K562 (cell line): ENCODE measurements around the gene ZFYVE28. TPM values are rescaled to one million over a fixed set of nuclear protein-coding genes. Genes with fewer than 3 reads are reported as not detected.

Experiments
- BRF1 ChIP-seq: IDR thresholded peaks from 3 replicates; pipeline ENCODE4 v1.6.1; 2011; ENCODE audit warnings: borderline replicate concordance, mild to moderate bottlenecking; ENCODE audit not compliant: insufficient read length; ENCODE audit errors: extremely low read depth
- CHCHD3 ChIP-seq: fragments of 250-450 bp; sonication (Bioruptor Pico); IDR thresholded peaks from 2 replicates; pipeline ENCODE4 v2.1.2; 2022; ENCODE audit warnings: mild to moderate bottlenecking
- DACH1 ChIP-seq: fragments of 450-650 bp; IDR thresholded peaks from 2 replicates; pipeline ENCODE4 v1.6.1; 2018; ENCODE audit not compliant: partially characterized antibody
- DMBX1 ChIP-seq: fragments of 250-450 bp; sonication (Bioruptor Pico); IDR thresholded peaks from 2 replicates; pipeline ENCODE4 v1.8.0; 2022; ENCODE audit warnings: inconsistent platforms, mild to moderate bottlenecking, moderate library complexity, borderline replicate concordance
- KAT8 ChIP-seq: fragments of 450-650 bp; IDR thresholded peaks from 2 replicates; pipeline ENCODE4 v1.6.1; 2016; ENCODE audit warnings: low read depth, mild to moderate bottlenecking
- RBM34 ChIP-seq: fragments of 200-400 bp; formaldehyde crosslinking; IDR thresholded peaks from 2 replicates; pipeline ENCODE4 v1.6.1; 2018; ENCODE audit warnings: low read length, borderline replicate concordance; ENCODE audit not compliant: insufficient read depth
- SIN3A ChIP-seq, 2 experiments: fragments of 150-350 bp in 1 of 2; IDR thresholded peaks; 2 replicates each; pipeline ENCODE4 v1.6.1; 2011 to 2016; ENCODE audit warnings: borderline replicate concordance in 2 of 2, low read depth in 2 of 2, low read length in 2 of 2, mild to moderate bottlenecking in 2 of 2, moderate library complexity in 2 of 2; ENCODE audit not compliant: control insufficient read depth in 1 of 2
- ZC3H11A ChIP-seq: IDR thresholded peaks from 2 replicates; pipeline ENCODE4 v1.6.1; 2012; ENCODE audit warnings: low read depth, low read length, improper control_type of control experiment
- ZNF133 ChIP-seq: fragments of 250-450 bp; sonication (Bioruptor Pico); IDR thresholded peaks from 2 replicates; pipeline ENCODE4 v1.4.0; 2020; ENCODE audit warnings: mild to moderate bottlenecking
- ZNF311 ChIP-seq: fragments of 250-450 bp; sonication (Bioruptor Pico); IDR thresholded peaks from 2 replicates; pipeline ENCODE4 v1.4.0; 2020; ENCODE audit warnings: mild to moderate bottlenecking, moderate library complexity
- ZNF444 ChIP-seq: fragments of 250-450 bp; sonication (Bioruptor Pico); IDR thresholded peaks from 2 replicates; pipeline ENCODE4 v1.4.0; 2020; ENCODE audit warnings: mild to moderate bottlenecking, moderate library complexity
- polyA plus RNA-seq, 8 experiments: library from polyadenylated mRNA; depleted of rRNA in 4 of 8; stranded (reverse) in 5 of 8; unstranded in 3 of 8; fragments of >200 nt; fragmentation: Nextera tagmentation in 2 of 8; fragmentation: Illumina TruSeq in 1 of 8; extraction: Ambion mirVana in 2 of 8; extraction: Trizol in 1 of 8; gene quantifications; 2 replicates each; pipeline versions ENCODE4 v1.2.1 to v1.2.3, GENCODE V29; 2011 to 2014; ENCODE audit warnings: inconsistent platforms in 1 of 8, missing spikeins in 1 of 8
- total RNA-seq, 7 experiments: library from RNA; depleted of rRNA in 6 of 7; stranded (reverse); fragments of >200 nt in 6 of 7; fragmentation: Illumina TruSeq in 2 of 7; extraction: Trizol in 2 of 7; gene quantifications; 2 replicates each; pipeline versions ENCODE4 v1.2.1 to v1.2.3, GENCODE V29; 2011 to 2021; ENCODE audit warnings: low replicate concordance in 1 of 7
- TF ChIP-seq, protein P1 (sequence below): sonication (generic); formaldehyde crosslinking; IDR thresholded peaks from 2 replicates; pipeline ENCODE4 v1.9.0; 2022; ENCODE audit warnings: mild to moderate bottlenecking, missing genetic modification reagents
- TF ChIP-seq, protein P2 (sequence below): IDR thresholded peaks from 2 replicates; pipeline ENCODE4 v1.6.1; 2014; ENCODE audit warnings: antibody characterized with exemption
- TF ChIP-seq, protein P3 (sequence below), 3 experiments: fragments of 200-800 bp in 1 of 3; fragments of 250-450 bp in 1 of 3; fragments of 450-650 bp in 1 of 3; sonication (Bioruptor Pico) in 1 of 3; sonication (Bioruptor generic) in 1 of 3; formaldehyde crosslinking in 1 of 3; IDR thresholded peaks; 2 replicates each; pipeline versions ENCODE4 v1.6.1 to v1.8.0; 2016 to 2022; ENCODE audit warnings: mild to moderate bottlenecking in 2 of 3, missing genetic modification characterization in 2 of 3, missing compliant biosample characterization in 1 of 3, moderate library complexity in 1 of 3
- TF ChIP-seq, protein P4 (sequence below): fragments of 450-650 bp; IDR thresholded peaks from 2 replicates; pipeline ENCODE4 v1.6.1; 2016
- TF ChIP-seq, protein P5 (sequence below): fragments of 200-800 bp; sonication (Bioruptor generic); IDR thresholded peaks from 2 replicates; pipeline ENCODE4 v1.6.1; 2017; ENCODE audit warnings: missing genetic modification characterization, missing compliant biosample characterization
- TF ChIP-seq, protein P6 (sequence below): sonication (generic); formaldehyde crosslinking; IDR thresholded peaks from 2 replicates; pipeline ENCODE4 v1.8.0; 2022; ENCODE audit warnings: missing genetic modification reagents, mild to moderate bottlenecking, moderate library complexity, borderline replicate concordance

Gene ZFYVE28
- total and polyA plus RNA-seq, 9 of the 15 experiments (the other 6 are each of a cell fraction or from before 2014, with no cell fraction given) = 1.3 to 24.8 (median 8.9) TPM

DNA sequence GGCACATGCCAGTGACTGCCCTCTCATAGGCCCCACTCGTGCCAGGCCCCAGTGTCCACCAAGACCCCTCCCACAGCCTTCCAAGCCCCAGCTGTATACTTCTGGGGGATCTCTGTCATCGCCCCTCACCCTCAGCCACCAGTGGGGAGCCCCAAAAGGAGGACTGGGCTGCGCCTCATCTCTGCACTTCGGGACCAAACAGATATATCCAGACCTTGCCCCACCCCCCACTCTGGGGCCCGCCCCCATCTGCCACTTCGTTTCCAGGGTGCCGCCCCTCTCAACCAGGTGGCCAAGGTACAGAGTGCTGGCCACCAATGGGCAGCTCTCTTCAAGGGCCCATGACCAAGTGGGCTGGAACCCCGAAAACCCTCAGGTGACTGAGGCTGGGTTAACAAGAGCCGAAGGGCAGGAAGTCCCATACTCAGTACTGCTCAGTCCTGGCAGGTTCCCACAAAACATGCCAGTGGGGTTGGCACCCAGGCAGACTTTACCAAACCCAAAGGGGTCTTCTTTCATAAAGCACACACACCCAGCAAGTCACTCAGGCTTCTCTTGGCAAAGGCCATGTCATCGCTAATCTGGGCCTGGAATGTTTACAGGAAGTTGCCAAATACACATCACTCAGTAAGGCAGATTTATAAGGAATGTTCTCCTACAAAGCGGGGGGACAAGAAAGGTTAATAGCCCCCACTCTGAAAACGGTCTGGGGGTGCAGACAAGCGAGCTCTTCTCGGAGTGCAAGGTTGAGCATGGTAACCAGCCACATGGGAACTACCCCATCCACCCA lies 4.4 kb downstream of the ZFYVE28 start (continued):
- TF ChIP-seq, protein P1, sequence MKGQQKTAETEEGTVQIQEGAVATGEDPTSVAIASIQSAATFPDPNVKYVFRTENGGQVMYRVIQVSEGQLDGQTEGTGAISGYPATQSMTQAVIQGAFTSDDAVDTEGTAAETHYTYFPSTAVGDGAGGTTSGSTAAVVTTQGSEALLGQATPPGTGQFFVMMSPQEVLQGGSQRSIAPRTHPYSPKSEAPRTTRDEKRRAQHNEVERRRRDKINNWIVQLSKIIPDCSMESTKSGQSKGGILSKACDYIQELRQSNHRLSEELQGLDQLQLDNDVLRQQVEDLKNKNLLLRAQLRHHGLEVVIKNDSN (CRISPR knock-in tag) = no peak
- TF ChIP-seq RBM34 (no peak), DACH1 (no peak), CHCHD3 (CRISPR knock-in tag) (no peak), ZNF133 (CRISPR knock-in tag) (no peak), ZNF311 (CRISPR knock-in tag) (0 out of 2 replicates have a peak, but pooled peaks have one; percentile 23), ZC3H11A (no peak), DMBX1 (peak; percentile 47; the same call in 1 of the 2 replicates), BRF1 (no peak), SIN3A (IDR thresholded peaks at IDR 0.05; ENCODE audit: borderline replicate concordance in 2 of 2, control insufficient read depth in 1 of 2, low read depth in 2 of 2, low read length in 2 of 2) (no peak), ZNF444 (no peak), KAT8 (no peak)
- TF ChIP-seq, protein P2, sequence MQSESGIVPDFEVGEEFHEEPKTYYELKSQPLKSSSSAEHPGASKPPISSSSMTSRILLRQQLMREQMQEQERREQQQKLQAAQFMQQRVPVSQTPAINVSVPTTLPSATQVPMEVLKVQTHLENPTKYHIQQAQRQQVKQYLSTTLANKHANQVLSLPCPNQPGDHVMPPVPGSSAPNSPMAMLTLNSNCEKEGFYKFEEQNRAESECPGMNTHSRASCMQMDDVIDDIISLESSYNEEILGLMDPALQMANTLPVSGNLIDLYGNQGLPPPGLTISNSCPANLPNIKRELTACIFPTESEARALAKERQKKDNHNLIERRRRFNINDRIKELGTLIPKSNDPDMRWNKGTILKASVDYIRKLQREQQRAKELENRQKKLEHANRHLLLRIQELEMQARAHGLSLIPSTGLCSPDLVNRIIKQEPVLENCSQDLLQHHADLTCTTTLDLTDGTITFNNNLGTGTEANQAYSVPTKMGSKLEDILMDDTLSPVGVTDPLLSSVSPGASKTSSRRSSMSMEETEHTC = no peak
- TF ChIP-seq, protein P3, sequence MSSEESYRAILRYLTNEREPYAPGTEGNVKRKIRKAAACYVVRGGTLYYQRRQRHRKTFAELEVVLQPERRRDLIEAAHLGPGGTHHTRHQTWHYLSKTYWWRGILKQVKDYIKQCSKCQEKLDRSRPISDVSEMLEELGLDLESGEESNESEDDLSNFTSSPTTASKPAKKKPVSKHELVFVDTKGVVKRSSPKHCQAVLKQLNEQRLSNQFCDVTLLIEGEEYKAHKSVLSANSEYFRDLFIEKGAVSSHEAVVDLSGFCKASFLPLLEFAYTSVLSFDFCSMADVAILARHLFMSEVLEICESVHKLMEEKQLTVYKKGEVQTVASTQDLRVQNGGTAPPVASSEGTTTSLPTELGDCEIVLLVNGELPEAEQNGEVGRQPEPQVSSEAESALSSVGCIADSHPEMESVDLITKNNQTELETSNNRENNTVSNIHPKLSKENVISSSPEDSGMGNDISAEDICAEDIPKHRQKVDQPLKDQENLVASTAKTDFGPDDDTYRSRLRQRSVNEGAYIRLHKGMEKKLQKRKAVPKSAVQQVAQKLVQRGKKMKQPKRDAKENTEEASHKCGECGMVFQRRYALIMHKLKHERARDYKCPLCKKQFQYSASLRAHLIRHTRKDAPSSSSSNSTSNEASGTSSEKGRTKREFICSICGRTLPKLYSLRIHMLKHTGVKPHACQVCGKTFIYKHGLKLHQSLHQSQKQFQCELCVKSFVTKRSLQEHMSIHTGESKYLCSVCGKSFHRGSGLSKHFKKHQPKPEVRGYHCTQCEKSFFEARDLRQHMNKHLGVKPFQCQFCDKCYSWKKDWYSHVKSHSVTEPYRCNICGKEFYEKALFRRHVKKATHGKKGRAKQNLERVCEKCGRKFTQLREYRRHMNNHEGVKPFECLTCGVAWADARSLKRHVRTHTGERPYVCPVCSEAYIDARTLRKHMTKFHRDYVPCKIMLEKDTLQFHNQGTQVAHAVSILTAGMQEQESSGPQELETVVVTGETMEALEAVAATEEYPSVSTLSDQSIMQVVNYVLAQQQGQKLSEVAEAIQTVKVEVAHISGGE (CRISPR knock-in tag; IDR thresholded peaks at IDR 0.05) = no peak
- TF ChIP-seq, protein P4, sequence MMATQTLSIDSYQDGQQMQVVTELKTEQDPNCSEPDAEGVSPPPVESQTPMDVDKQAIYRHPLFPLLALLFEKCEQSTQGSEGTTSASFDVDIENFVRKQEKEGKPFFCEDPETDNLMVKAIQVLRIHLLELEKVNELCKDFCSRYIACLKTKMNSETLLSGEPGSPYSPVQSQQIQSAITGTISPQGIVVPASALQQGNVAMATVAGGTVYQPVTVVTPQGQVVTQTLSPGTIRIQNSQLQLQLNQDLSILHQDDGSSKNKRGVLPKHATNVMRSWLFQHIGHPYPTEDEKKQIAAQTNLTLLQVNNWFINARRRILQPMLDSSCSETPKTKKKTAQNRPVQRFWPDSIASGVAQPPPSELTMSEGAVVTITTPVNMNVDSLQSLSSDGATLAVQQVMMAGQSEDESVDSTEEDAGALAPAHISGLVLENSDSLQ = peak; percentile 40; the same call in 1 of the 2 replicates
- TF ChIP-seq, protein P5, sequence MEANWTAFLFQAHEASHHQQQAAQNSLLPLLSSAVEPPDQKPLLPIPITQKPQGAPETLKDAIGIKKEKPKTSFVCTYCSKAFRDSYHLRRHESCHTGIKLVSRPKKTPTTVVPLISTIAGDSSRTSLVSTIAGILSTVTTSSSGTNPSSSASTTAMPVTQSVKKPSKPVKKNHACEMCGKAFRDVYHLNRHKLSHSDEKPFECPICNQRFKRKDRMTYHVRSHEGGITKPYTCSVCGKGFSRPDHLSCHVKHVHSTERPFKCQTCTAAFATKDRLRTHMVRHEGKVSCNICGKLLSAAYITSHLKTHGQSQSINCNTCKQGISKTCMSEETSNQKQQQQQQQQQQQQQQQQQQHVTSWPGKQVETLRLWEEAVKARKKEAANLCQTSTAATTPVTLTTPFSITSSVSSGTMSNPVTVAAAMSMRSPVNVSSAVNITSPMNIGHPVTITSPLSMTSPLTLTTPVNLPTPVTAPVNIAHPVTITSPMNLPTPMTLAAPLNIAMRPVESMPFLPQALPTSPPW = no peak
- TF ChIP-seq, protein P6, sequence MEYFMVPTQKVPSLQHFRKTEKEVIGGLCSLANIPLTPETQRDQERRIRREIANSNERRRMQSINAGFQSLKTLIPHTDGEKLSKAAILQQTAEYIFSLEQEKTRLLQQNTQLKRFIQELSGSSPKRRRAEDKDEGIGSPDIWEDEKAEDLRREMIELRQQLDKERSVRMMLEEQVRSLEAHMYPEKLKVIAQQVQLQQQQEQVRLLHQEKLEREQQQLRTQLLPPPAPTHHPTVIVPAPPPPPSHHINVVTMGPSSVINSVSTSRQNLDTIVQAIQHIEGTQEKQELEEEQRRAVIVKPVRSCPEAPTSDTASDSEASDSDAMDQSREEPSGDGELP (CRISPR knock-in tag) = no peak
